SK-N-MC (cell line): ENCODE measurements around the gene MRTO4.
A peak's percentile ranks its signal among the peaks of the same experiment; 100 is the strongest.

ENCODE experiments used
- DNase-seq: peaks from one replicate; pipeline ENCODE4 v3.0.0-alpha.2; 2011; ENCODE audit warnings: low read depth, low spot score
- H3K27ac ChIP-seq: fragments of 200-600 bp; sonication (generic); 2 replicates; pipeline ENCODE4 v1.5.1; 2016; ENCODE audit warnings: mixed run types
- H3K36me3 ChIP-seq: fragments of 200-600 bp; sonication (generic); 2 replicates; pipeline ENCODE4 v1.6.1; 2017; ENCODE audit warnings: antibody characterized with exemption, low read length, mixed read lengths; ENCODE audit not compliant: insufficient read depth
- H3K4me3 ChIP-seq: fragments of 200-600 bp; sonication (generic); 2 replicates; pipeline ENCODE4 v1.5.1; 2016
- H3K9ac ChIP-seq: fragments of 200-600 bp; sonication (generic); 2 replicates; pipeline ENCODE4 v1.8.0; 2017; ENCODE audit warnings: mixed run types, mixed read lengths; ENCODE audit not compliant: insufficient read length
- H3K9me3 ChIP-seq: fragments of 200-600 bp; sonication (generic); 2 replicates; pipeline ENCODE4 v1.6.1; 2017; ENCODE audit warnings: low read depth, mild to moderate bottlenecking, antibody characterized with exemption, low read length, moderate library complexity, mixed read lengths
- EZH2 ChIP-seq: fragments of 200-600 bp; sonication (generic); IDR thresholded peaks from one replicate; pipeline ENCODE4 v1.6.1; 2017; ENCODE audit warnings: antibody characterized with exemption
- FOXP2 ChIP-seq: optimal IDR thresholded peaks from 2 replicates; pipeline ENCODE3; 2011; ENCODE audit warnings: mild to moderate bottlenecking, moderate library complexity; ENCODE audit not compliant: insufficient read depth; ENCODE audit errors: extremely low read length, control extremely low read depth
- POLR2AphosphoS5 ChIP-seq: IDR thresholded peaks from 2 replicates; pipeline ENCODE4 v1.6.1; 2012; ENCODE audit warnings: mild to moderate bottlenecking, low read depth, low read length, borderline replicate concordance

Gene MRTO4

GRCh38 chr1:19251305-19252196 is at the start of gene MRTO4, which contains the start of gene EMC1:
MRTO4 (plus strand) TSS chr1:19251805; CDS start chr1:19251836, 31 bp downstream.
EMC1 (minus strand) TSS chr1:19251524; CDS start chr1:19251509, 15 bp downstream.
- Histone ChIP-seq H3K9ac (peak within 1 kb of the TSS; percentile 98), H3K27ac (peak within 1 kb of the TSS; percentile 96), H3K36me3 (peaks cover 29% of the 10 kb centered on the region), H3K9me3 (no peaks in the 10 kb centered on the region), H3K4me3 (peak within 1 kb of the TSS; percentile 95)
- TF ChIP-seq POLR2AphosphoS5: peak; percentile 95
- peak; percentile 81 for TF ChIP-seq FOXP2
- TF ChIP-seq EZH2: no peak
- peak; percentile 14 for DNase-seq

- no peaks in the 10 kb centered on the region for H3K9me3 ChIP-seq
- no peak overlapping the region for H3K9ac ChIP-seq
- H3K4me3 ChIP-seq: no peak overlapping the region
- no peak for DNase-seq
- H3K36me3 ChIP-seq: peaks cover 36% of the 10 kb centered on the region
- TF ChIP-seq POLR2AphosphoS5 (no peak), EZH2 (no peak), FOXP2 (no peak)
- no peak overlapping the region for H3K27ac ChIP-seq
These were observed 49.2 kb upstream of the MRTO4 start for GRCh38 chr1:19202396-19202795.

- H3K4me3 ChIP-seq: no peak overlapping the region
- no peak for DNase-seq
- H3K36me3 ChIP-seq: peaks cover 30% of the 10 kb centered on the region
- no peaks in the 10 kb centered on the region for H3K9me3 ChIP-seq
- H3K27ac ChIP-seq: no peak overlapping the region
- no peak overlapping the region for H3K9ac ChIP-seq
- TF ChIP-seq FOXP2: no peak
These were observed 48.2 kb upstream of the MRTO4 start for GRCh38 chr1:19203440-19203839.

- H3K36me3 ChIP-seq: peaks cover 18% of the 10 kb centered on the region
- no peak overlapping the region for H3K9ac ChIP-seq
- no peak overlapping the region for H3K4me3 ChIP-seq
- H3K27ac ChIP-seq: no peak overlapping the region
- no peaks in the 10 kb centered on the region for H3K9me3 ChIP-seq
- no peak for DNase-seq
- TF ChIP-seq POLR2AphosphoS5: no peak
- no peak for TF ChIP-seq FOXP2
- no peak for TF ChIP-seq EZH2
These were observed 46.9 kb upstream of the MRTO4 start for GRCh38 chr1:19204446-19205266.

GRCh38 chr1:19205403-19205802 is 46.2 kb upstream of the MRTO4 start:
- Histone ChIP-seq H3K9ac (no peak overlapping the region), H3K4me3 (no peak overlapping the region), H3K9me3 (no peaks in the 10 kb centered on the region), H3K27ac (no peak overlapping the region), H3K36me3 (peaks cover 10% of the 10 kb centered on the region; the same call in 1 of the 2 replicates)
- TF ChIP-seq POLR2AphosphoS5 (no peak), EZH2 (no peak), FOXP2 (no peak)
- DNase-seq: no peak

- DNase-seq: no peak
- H3K9me3 ChIP-seq: no peaks in the 10 kb centered on the region
- H3K9ac ChIP-seq: no peak overlapping the region
- H3K4me3 ChIP-seq: no peak overlapping the region
- peaks cover 8% of the 10 kb centered on the region; the same call in 1 of the 2 replicates for H3K36me3 ChIP-seq
- TF ChIP-seq EZH2 (no peak), FOXP2 (no peak), POLR2AphosphoS5 (no peak)
- no peak overlapping the region for H3K27ac ChIP-seq
These were observed 45.8 kb upstream of the MRTO4 start for GRCh38 chr1:19205845-19206244.

GRCh38 chr1:19206947-19207346 is 44.7 kb upstream of the MRTO4 start:
- TF ChIP-seq EZH2 (no peak), POLR2AphosphoS5 (no peak), FOXP2 (no peak)
- no peak for DNase-seq
- Histone ChIP-seq H3K9me3 (no peaks in the 10 kb centered on the region), H3K27ac (no peak overlapping the region), H3K9ac (no peak overlapping the region), H3K4me3 (no peak overlapping the region), H3K36me3 (peaks cover 7% of the 10 kb centered on the region; the same call in 1 of the 2 replicates)

- no peaks in the 10 kb centered on the region for H3K9me3 ChIP-seq
- H3K4me3 ChIP-seq: peak overlapping the region; percentile 90
- no peak for DNase-seq
- H3K27ac ChIP-seq: peak overlapping the region; percentile 75; the same call in 1 of the 2 replicates
- H3K36me3 ChIP-seq: peaks cover 26% of the 10 kb centered on the region
- TF ChIP-seq EZH2: no peak
- no peak for TF ChIP-seq POLR2AphosphoS5
- TF ChIP-seq FOXP2: no peak
- peak overlapping the region; percentile 95 for H3K9ac ChIP-seq
These were observed 42.7 kb upstream of the MRTO4 start for GRCh38 chr1:19208710-19209438.
